Neural cell (in vitro differentiated cells): ENCODE measurements around the gene ITGA5. TPM values are rescaled to one million over a fixed set of nuclear protein-coding genes. Genes with fewer than 3 reads are reported as not detected.

Experiments used
- H2AFZ ChIP-seq: fragments of 200-600, 300-800 bp; sonication (generic), shearing (Covaris generic); 2 replicates; pipeline ENCODE4 v1.6.0; 2014; ENCODE audit warnings: low read depth, mild to moderate bottlenecking, antibody characterized with exemption, low read length, moderate library complexity
- H3F3A ChIP-seq: fragments of 200-600 bp; shearing (Covaris generic); 2 replicates; pipeline ENCODE4 v1.6.1; 2016; ENCODE audit warnings: mild to moderate bottlenecking, moderate library complexity, mixed read lengths, antibody characterized with exemption, low read length; ENCODE audit not compliant: insufficient read depth, poor library complexity, severe bottlenecking
- H3K27ac ChIP-seq: fragments of 200-600, 300-800 bp; sonication (generic), shearing (Covaris generic); 2 replicates; pipeline ENCODE4 v1.5.1; 2014; ENCODE audit warnings: mild to moderate bottlenecking, low read length, moderate library complexity
- H3K27me3 ChIP-seq: fragments of 300-800, 200-600 bp; sonication (generic), shearing (Covaris generic); 2 replicates; pipeline ENCODE4 v1.6.0; 2014; ENCODE audit warnings: mild to moderate bottlenecking, low read depth, low read length, moderate library complexity; ENCODE audit not compliant: insufficient read depth
- H3K36me3 ChIP-seq: fragments of 300-800, 200-600 bp; sonication (generic), shearing (Covaris generic); 2 replicates; pipeline ENCODE4 v1.5.1; 2014; ENCODE audit warnings: mild to moderate bottlenecking, antibody characterized with exemption, low read length, moderate library complexity; ENCODE audit not compliant: insufficient read depth
- H3K4me2 ChIP-seq: fragments of 300-800, 200-600 bp; sonication (generic), shearing (Covaris generic); 2 replicates; pipeline ENCODE4 v1.6.0; 2014; ENCODE audit warnings: mild to moderate bottlenecking, low read length
- H3K4me3 ChIP-seq: fragments of 300-800, 200-600 bp; sonication (generic), shearing (Covaris generic); 2 replicates; pipeline ENCODE4 v1.5.1; 2014; ENCODE audit warnings: mild to moderate bottlenecking, low read length, moderate library complexity
- H3K79me2 ChIP-seq: fragments of 200-600 bp; shearing (Covaris generic); replicated peaks from 2 replicates; pipeline ENCODE4 v1.6.0; 2014; ENCODE audit warnings: mild to moderate bottlenecking, low read length, moderate library complexity; ENCODE audit not compliant: insufficient read depth
- H3K9ac ChIP-seq: fragments of 300-800, 200-600 bp; sonication (generic), shearing (Covaris generic); 2 replicates; pipeline ENCODE4 v1.6.1; 2016; ENCODE audit warnings: mild to moderate bottlenecking, low read length, mixed read lengths
- H3K9me2 ChIP-seq: fragments of 200-600 bp; shearing (Covaris generic); 2 replicates; pipeline ENCODE4 v1.6.1; 2016; ENCODE audit warnings: mild to moderate bottlenecking, low read length, mixed read lengths; ENCODE audit not compliant: insufficient read depth
- H3K9me3 ChIP-seq: fragments of 200-600, 300-800 bp; sonication (generic), shearing (Covaris generic); 2 replicates; pipeline ENCODE4 v1.6.1; 2016; ENCODE audit warnings: mild to moderate bottlenecking, mixed run types, low read length, moderate library complexity, mixed read lengths
- H4K20me1 ChIP-seq: fragments of 200-600 bp; shearing (Covaris generic); 2 replicates; pipeline ENCODE4 v1.6.1; 2016; ENCODE audit warnings: mild to moderate bottlenecking, mixed run types; ENCODE audit not compliant: insufficient read depth
- CTCF ChIP-seq: fragments of 450-650 bp; IDR thresholded peaks from 2 replicates; pipeline ENCODE4 v1.5.1; 2014; ENCODE audit warnings: antibody characterized with exemption, mild to moderate bottlenecking, moderate library complexity; ENCODE audit not compliant: poor library complexity, severe bottlenecking
- EP300 ChIP-seq: fragments of 450-650 bp; conservative IDR thresholded peaks from 2 replicates; pipeline ENCODE4 v1.6.1; 2014; ENCODE audit warnings: antibody characterized with exemption, mild to moderate bottlenecking, moderate library complexity; ENCODE audit not compliant: poor library complexity, severe bottlenecking
- MXI1 ChIP-seq: fragments of 450-650 bp; conservative IDR thresholded peaks from 2 replicates; pipeline ENCODE4 v1.6.1; 2014; ENCODE audit warnings: antibody characterized with exemption, mild to moderate bottlenecking; ENCODE audit not compliant: poor library complexity, severe bottlenecking
- POLR2AphosphoS5 ChIP-seq: IDR thresholded peaks from 2 replicates; pipeline ENCODE4 v1.6.1; 2012
- REST ChIP-seq: IDR thresholded peaks from 2 replicates; pipeline ENCODE4 v1.6.1; 2012; ENCODE audit warnings: borderline replicate concordance
- SMC3 ChIP-seq: fragments of 450-650 bp; conservative IDR thresholded peaks from 2 replicates; pipeline ENCODE4 v1.6.1; 2014; ENCODE audit warnings: antibody characterized with exemption, mild to moderate bottlenecking, moderate library complexity; ENCODE audit not compliant: poor library complexity
- TAF1 ChIP-seq: IDR thresholded peaks from 2 replicates; pipeline ENCODE4 v1.6.1; 2012; ENCODE audit warnings: low read depth
- polyA plus RNA-seq: library from polyadenylated mRNA; depleted of rRNA; stranded (reverse); fragments of >200 nt; gene quantifications from 2 replicates; pipeline ENCODE4 v1.2.3, GENCODE V29; 2014

Gene ITGA5
- polyA plus RNA-seq, 1 donor from 2014 or later: not detected

GRCh38 chr12:54412786-54413185 lies 6.3 kb downstream of the ITGA5 start:
- Histone ChIP-seq H2AFZ (no peak overlapping the region), H3K79me2 (no peaks in the 10 kb centered on the region), H3K4me2 (no peak overlapping the region), H3F3A (no peaks in the 10 kb centered on the region), H4K20me1 (no peaks in the 10 kb centered on the region), H3K9me2 (no peaks in the 10 kb centered on the region), H3K27ac (no peak overlapping the region), H3K4me3 (no peak overlapping the region), H3K27me3 (peaks cover 4% of the 10 kb centered on the region), H3K9ac (no peak overlapping the region), H3K36me3 (no peaks in the 10 kb centered on the region), H3K9me3 (no peaks in the 10 kb centered on the region)
- TF ChIP-seq SMC3 (no peak), TAF1 (no peak), EP300 (no peak), POLR2AphosphoS5 (no peak), CTCF (no peak), MXI1 (no peak), REST (no peak)

GRCh38 chr12:54412348-54412747 lies 6.7 kb downstream of the ITGA5 start:
- H4K20me1 ChIP-seq: no peaks in the 10 kb centered on the region
- H3K9me2 ChIP-seq: no peaks in the 10 kb centered on the region
- no peak overlapping the region for H3K27ac ChIP-seq
- TF ChIP-seq MXI1 (no peak), POLR2AphosphoS5 (no peak)
- H3K36me3 ChIP-seq: no peaks in the 10 kb centered on the region
- no peaks in the 10 kb centered on the region for H3K27me3 ChIP-seq
- H3K9ac ChIP-seq: no peak overlapping the region
- H3K9me3 ChIP-seq: no peaks in the 10 kb centered on the region
- H3F3A ChIP-seq: no peaks in the 10 kb centered on the region
- no peaks in the 10 kb centered on the region for H3K79me2 ChIP-seq
- no peak overlapping the region for H2AFZ ChIP-seq
- H3K4me2 ChIP-seq: no peak overlapping the region
- no peak overlapping the region for H3K4me3 ChIP-seq

- no peak overlapping the region for H3K9ac ChIP-seq
- H4K20me1 ChIP-seq: no peaks in the 10 kb centered on the region
- TF ChIP-seq REST: no peak
- TF ChIP-seq POLR2AphosphoS5: no peak
- no peak for TF ChIP-seq MXI1
- no peak for TF ChIP-seq CTCF
- no peaks in the 10 kb centered on the region for H3K9me3 ChIP-seq
- H3K27me3 ChIP-seq: no peaks in the 10 kb centered on the region
- no peaks in the 10 kb centered on the region for H3K79me2 ChIP-seq
- no peaks in the 10 kb centered on the region for H3K36me3 ChIP-seq
- no peaks in the 10 kb centered on the region for H3F3A ChIP-seq
- no peak overlapping the region for H3K4me2 ChIP-seq
- H3K4me3 ChIP-seq: no peak overlapping the region
- no peak overlapping the region for H2AFZ ChIP-seq
- H3K9me2 ChIP-seq: no peaks in the 10 kb centered on the region
- no peak overlapping the region for H3K27ac ChIP-seq
Observed at GRCh38 chr12:54411391-54412241, 7.5 kb downstream of the ITGA5 start.
